ENCODE data around the gene PPIL1.
A peak's percentile ranks its signal among the peaks of the same experiment; 100 is the strongest.

Gene PPIL1

DNA sequence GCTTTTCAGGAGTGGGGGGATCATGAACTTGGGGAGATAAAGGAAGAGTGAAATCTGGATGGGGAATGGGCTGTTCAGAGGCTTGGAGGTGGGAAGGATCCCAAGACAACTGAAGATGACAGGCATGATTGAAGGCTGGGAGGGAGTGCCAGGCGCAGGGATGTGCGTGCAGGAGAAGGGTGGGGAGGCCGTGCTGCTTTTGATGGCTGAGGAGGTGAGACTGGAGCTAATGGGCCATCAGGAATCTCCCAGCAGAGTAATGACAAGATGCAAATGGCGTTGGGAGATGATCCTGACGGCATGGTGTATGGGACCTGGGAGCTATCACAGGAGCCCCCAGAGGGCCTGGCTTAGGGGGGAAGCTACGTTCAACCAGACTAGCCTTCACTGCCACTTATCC lies 36.9 kb downstream of the PPIL1 start:
- FAIRE-seq (no peak), DNase-seq (ENCODE audit: insufficient read length, low spot score) (no peak)

DNA sequence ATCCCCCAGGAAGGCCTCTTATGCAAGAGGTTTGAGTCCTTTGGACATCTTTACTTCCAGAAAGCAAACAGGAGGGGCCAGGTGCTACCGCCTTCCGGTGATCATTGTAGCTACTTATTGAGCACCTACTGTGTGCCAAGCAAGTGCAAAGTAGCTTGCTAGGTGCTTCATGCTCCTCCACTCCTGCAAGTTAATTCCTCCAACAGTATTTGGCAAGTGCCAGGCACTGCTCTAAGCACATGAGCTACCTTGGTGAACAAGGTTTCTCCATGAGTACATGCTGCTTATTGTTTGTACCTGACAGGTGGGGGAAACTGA lies 37.6 kb downstream of the PPIL1 start:
- DNase-seq (ENCODE audit: insufficient read length, low spot score) = no peak
- no peak for FAIRE-seq

DNA sequence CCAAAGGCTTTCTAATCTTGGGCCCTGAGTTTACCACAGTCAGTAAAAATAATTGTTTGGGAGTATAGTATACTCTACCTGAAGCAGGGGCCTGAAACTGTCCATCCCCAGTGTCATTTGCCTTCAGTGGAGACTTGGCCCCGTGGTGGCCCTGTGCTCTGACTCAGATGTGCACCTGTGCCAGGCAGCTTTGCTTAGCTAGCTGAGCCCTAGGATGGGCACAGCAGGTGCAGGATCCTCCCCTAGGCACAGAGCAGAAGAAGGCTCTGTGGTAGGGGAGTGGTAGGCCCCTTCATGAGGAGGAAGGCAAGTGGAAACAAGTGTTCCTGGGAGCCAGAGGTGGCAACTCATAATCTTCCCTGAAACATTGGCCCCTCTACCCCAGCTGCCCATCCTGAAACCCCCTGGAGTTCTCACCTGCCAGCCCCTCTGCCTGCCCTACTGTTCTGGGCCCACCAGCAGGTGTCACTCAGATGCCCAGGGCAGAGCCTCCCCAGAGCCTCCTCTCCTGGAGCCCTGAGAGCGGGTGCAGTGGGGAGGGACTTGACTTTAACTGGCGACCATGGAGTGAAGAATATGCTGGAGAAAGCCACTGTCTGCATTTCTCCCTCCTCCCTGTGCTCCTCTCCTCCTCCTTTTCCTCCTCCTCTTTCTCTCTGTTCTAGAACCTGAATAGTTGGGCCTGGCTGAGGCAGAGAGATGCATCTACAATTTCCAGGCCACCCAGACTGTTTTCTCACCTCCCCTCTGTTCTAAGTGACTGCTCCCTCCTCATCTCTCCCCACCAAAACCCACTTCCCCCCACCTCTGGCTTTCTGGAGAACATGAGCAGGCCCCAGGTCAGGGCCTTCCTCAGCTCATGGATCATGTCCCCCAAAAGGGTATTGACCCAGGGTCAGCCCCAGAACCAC lies 38.2 kb downstream of the PPIL1 start:
- DNase-seq (ENCODE audit: insufficient read length, low spot score) (no peak), FAIRE-seq (no peak)

DNA sequence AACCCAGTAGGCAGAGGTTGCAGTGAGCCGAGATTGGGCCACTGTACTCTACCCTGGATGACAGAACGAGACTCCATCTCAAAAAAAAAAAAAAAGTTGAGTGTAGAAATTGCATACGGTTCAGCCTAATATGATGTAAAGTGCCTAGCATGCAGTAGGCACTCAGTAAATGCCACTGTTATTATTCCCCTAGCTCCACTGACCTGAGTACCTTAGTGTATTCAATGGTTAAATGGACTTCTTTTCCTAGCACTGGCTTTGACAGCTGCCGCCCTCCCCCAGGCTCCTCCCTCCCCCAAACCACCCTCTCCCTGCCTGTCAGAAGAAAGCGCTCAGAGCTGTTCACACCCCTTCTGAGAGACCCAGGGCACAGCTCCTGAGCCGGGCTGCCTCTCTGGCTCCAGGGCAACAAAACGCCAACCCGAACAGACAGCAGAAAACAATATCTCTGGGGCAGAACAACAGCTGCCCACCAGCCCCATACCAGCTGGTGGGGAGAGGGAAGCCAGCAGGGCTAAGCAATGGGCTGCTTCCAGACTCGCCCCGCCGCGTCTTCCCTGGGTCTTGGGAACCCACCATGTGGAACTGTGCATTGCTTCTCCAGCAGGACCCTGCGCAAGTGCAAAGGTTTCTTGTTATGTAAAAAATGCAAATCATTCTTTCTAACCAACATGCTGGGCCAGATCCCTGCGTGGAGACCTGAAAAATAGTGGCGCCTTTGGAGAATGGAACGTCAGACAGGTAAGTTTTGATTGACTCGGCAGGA lies 39.8 kb downstream of the PPIL1 start:
- DNase-seq (ENCODE audit: insufficient read length, low spot score) (no peak), FAIRE-seq (no peak)

DNA sequence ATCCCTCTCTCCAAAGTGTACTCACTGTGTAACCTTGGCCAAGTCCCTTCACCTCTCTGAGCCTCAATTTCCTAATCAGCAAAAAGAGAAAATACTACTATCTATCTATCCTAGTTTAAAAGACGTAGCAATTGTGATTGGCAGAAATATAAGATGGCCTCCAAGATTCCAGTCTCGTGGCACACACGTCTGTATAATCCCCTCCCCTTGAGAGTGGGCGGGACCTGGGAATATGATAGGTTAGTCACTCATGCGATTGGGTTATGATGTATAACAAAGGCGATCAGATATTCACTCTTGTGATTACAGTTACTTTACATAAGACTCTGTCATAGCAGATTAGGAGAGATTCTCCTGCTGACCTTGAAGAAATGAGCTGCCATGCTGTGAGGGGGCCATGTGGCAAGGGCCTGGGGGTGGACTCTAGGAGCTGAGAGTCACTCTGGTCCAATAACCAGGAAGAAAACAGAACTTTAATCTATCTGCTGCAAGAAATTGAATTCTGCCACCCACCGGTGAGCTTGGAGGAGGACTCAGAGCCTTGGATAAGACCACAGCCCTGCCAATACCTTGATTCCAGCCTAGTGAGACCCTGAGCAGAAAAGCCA lies 41.3 kb downstream of the PPIL1 start:
- DNase-seq (ENCODE audit: insufficient read length, low spot score) (no peak), FAIRE-seq (no peak)

DNA sequence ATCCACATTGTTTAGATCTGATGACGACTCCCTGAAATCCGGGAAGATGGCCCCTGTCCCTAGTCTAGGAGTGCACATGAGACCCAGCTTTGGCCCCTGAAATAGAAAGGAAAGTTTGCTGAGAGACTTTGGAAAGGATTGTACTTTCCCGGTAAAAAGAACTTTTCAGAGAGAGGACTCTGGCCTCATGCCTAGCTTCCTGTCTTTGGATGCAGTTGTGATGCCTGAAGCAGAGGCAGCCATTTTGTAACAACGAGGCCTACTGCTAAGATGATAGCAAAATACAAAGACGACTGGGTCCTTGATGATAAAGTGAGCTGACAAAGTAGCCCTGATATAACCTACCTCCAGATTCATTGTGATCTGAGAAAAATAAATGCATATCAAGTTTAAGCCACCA lies 42.3 kb downstream of the PPIL1 start:
- DNase-seq (ENCODE audit: insufficient read length, low spot score) (no peak), FAIRE-seq (no peak)

DNA sequence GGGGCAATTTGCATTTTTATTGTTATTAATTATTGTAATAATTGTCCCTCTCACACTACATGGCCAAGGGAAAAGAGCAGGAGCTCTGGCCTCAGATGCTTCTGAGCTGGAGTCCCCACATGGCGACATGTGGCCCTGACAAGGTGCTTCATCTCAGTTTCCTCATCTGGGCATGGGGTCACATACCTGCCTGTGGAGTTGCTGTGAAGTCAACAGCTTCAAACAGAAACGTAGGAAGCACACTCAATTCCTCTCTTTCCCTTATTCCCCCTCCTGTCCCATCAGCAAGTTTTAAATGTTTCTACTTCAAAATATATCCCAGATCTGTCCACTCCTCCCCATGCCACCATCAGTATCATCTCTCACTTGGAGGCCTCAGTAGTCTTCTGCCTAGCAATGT lies 44.0 kb downstream of the PPIL1 start:
- no peak for DNase-seq (ENCODE audit: insufficient read length, low spot score)
- FAIRE-seq = no peak

DNA sequence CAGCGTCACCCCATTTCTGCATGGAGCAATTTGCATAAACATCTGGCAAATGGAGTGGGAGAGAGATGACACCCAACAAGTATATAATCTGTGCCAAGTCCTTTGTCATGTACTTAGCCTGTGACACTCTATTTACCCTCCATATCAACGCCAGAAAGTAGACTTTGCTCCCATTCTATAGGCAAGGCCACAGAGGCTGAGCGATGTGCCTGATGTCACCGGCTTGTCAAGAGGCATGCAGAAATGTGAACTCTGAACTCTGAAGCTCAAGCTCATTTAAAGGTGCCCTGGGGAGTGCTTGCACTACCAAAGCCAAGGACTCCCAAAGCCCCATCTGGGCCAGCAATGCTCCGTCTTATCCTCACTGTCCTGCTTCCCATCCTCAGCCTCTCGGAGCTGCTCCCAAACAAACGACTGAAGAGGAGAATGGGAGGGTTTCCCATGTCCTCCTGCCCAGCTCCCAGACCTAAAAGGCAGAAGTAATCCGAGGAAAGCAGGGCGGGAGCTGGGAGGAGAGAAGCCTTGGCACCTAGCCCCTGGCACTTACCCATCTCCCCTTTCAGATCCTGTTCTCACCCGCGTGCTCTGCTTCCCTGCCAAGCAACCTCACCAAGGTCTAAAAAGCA lies 44.6 kb downstream of the PPIL1 start:
- FAIRE-seq = no peak

DNA sequence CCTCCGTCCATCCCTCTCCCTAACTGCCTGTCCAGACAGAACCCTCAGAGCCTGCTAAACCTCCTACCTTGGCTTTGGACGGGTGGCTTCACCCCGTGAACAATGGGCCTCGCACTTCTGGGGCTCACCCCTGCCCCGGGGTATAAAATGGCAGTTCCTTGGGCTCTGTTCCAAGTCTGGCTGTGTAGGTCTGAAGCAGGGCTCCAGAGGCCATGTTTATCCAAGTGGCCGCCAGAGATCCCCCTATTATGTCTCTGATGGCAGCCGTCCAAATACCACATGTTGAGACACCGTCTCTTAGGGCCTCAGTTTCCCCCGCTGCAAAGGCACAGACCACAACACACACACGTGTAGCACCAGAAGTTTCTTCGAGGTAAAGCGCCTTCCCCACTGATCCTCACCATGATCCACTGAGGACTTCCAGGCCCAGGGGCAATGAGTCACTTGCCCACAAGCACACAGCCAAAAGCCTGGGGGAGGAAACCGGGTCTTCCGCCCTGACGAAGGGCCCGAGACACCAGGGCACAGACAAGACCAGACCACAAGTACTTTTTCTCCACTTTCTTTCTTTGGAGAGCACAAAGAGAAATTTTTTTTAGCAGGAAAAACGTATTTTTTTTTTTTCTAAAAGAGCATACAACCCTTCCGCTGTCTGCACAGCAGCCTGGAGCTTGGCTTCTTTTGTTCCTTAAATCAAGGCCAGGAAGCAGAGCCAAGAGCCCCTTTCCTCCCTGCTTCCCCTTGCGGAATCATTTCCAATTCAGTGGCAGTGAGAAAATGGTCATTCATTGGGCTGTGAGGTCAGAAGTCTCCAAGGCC lies 47.1 kb downstream of the PPIL1 start:
- peak; percentile 52 for FAIRE-seq
- DNase-seq (ENCODE audit: insufficient read length, low spot score) = peak; percentile 67

More for the DNA sequence above, 44.6 kb downstream of the PPIL1 start:
- DNase-seq (ENCODE audit: insufficient read length, low spot score) = no peak

DNA sequence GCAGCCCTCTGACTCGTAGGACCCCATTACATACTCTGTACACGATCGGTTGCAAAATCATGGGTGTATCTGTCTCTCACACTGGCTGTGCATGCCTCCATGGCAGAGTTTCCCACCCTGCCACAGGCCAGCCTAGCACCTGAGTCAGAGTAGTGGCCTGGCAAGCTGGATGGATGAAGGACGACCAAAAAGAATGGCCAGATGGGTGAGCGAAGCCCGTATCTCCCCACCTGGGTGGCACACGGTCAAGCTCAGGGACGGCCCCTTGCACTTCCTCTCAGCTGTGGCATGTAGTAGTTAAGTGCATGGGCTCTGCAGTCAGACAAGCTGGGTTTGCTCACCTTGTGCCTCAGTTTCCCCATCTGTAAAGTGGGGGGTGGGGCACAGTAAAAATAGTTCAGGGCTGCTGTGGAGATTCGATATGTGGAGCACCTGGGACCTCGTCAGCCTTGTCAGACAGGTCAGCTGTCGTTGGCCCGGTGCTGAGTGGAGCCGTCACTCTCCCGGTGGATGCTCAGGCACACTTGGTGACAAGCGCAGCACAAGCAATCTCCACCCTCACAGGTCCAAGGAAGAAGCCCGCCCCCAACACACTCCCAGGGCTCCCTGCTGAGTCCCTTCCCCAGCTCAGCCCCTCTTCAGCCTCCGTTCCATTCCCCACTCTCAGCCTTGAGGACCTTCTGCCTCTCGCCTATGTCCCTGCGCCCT lies 47.9 kb downstream of the PPIL1 start:
- DNase-seq (ENCODE audit: insufficient read length, low spot score) (no peak), FAIRE-seq (no peak)

DNA sequence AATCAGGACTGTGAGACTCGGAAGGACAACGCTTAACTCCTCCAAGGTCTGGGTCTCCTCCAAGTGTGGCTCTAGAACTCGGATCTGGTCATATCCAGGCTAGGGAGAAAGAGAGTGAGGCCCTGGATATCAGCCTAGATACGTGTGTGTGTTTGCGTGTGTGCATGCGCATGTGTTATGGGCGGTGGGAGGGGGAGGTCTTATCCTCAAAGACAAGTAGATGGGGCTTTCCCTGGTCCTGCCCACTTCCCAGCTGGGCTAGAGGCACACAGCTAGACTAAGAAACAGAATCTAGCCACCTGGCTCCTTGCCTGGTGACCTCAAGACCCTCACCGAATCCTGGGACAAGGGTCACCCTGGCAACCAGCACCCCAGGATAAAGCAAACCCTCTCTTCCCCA lies 48.6 kb downstream of the PPIL1 start:
- no peak for DNase-seq (ENCODE audit: insufficient read length, low spot score)
- FAIRE-seq = no peak

DNA sequence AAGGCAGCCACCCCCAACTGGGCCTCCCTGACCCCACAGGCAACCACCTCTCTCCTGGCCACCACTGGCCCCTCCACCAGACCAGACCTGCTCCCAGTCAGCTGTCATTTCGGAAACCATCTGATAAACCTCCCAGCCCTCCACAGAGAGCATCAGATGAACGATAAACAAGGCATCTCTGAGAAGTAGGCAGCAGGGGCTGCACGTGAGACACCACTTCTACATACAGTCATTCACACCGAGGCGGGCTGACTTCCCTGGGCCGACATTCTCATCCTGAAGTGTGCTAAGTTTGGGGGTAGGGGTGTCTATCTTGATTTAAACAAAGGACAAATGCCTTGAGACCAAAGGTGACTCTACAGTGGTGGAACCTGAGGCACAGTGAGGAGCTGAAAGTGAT lies 49.2 kb downstream of the PPIL1 start:
- FAIRE-seq = no peak
- no peak for DNase-seq (ENCODE audit: insufficient read length, low spot score)

DNA sequence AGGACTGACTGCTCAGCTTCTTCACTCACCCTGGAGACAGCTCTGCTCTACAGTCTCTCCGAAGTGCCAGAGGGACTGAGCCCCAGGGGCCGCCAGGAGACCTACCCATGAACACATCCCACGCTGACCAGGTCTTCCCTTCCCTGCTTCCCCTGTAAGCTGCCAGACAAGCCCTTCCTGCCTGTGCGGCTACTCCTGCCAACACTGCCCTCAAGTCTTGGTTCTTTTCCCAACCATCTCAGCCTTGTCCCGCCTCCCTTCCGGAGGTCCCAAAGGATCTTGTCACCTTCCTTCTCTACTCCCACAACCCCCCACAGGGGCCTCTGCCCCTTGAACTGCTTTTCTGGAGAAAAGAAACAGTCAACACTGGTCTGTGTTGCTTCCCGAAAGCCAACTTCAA lies 50.4 kb downstream of the PPIL1 start:
- DNase-seq (ENCODE audit: insufficient read length, low spot score) = no peak
- no peak for FAIRE-seq

DNA sequence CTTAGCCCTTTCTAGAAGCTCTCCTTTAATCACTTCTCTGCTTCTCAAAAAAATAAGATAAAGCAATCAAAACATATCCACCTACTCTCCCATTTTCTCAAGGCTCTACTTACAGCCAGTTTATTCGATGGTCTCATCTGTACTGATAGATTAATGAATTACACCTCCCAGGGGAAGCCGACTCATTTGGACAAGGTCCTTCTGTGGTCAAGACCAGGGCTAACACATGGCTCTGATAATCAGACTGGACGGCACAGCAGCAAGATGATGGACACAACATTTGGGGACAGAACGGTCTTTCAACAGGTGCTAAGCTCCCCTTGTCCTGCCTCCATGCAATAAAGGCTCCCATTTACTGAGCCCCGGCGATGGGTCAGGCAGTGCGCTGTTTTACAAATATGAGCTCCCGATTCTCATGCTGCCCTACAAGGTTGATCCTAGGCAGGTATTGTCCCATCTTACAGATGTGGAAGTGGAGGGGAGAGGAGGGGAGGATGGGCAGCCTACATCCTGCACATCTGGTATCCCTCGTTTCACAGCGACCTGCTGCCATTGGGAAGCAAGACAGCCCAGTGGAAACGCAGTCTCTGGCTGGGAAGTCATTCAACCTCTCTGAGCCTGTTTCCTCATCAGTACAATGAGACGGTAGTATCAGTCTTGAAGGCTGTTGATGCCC lies 51.0 kb downstream of the PPIL1 start:
- DNase-seq (ENCODE audit: insufficient read length, low spot score) (no peak), FAIRE-seq (no peak)

DNA sequence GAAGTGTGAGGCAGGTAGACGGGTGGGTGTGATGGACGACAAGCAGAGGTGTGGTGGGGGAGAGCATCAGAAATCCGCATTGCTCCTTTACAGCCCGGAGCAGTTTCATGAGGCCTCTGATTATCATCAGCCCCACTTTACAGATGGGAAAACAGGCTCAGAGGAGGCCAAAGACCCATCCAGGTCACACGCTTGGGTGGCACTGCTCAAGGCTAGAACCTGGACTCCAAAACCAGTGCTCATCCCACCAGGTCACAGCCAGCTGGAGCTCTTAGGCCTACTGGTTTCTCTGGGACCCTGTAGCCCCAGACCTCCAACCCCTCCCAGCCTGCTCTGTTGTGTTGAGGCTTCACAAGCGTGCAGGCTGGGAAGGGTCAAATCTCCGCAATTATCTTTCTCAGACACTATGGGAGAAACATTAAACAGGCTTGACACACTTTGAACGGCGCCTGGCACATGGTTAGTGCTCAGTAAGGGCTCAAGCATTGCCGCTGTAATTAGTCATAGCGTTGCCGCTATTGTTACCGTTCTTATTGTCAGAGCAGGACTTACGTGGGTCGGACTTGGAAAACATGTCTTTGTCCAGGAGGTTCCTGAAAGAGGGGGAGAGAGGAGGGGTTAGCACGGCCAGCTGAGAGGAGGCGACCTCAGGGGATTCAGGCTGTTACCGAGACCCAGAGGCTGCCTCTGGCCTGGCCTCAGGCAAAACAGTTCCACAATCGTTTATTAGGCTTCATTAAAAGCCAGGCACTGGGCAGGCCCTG lies 51.9 kb downstream of the PPIL1 start:
- no peak for DNase-seq (ENCODE audit: insufficient read length, low spot score)
- no peak for FAIRE-seq

DNA sequence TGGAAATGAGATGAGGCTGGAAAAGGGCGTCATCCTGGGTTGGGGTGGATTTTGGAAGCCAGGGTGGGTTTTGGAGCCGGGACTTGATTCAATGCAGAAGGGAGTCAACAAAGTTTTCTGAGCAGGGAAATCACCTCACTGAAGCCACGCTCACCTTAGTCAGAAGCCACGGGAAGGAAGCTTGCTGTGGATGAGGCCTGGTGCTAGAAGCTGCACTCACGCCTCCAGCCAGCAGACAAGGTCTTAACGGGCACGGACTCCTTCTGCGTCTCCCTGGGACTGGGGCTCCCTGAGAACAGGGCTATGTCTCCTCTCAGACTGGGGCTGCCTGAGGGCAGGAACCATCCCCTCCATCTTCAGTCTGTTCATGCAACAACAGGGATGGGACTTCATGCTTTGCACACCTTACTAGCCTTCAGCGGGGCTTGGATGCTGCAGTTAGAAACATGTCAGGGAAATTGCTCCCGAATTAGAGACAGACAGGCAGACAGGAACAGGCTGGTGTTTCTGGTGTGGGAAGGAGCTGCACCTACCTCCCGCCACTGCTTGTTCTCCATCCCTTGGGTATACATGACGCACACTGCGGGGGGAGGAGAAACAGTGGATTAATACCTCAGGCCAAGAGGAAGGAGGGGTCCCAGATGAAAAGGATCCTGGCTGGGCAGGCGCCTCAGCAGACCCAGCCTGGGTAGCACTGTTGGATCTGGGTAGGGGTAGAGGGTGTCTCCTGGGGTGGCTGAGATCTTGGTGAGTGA lies 52.8 kb downstream of the PPIL1 start:
- FAIRE-seq = no peak

DNA sequence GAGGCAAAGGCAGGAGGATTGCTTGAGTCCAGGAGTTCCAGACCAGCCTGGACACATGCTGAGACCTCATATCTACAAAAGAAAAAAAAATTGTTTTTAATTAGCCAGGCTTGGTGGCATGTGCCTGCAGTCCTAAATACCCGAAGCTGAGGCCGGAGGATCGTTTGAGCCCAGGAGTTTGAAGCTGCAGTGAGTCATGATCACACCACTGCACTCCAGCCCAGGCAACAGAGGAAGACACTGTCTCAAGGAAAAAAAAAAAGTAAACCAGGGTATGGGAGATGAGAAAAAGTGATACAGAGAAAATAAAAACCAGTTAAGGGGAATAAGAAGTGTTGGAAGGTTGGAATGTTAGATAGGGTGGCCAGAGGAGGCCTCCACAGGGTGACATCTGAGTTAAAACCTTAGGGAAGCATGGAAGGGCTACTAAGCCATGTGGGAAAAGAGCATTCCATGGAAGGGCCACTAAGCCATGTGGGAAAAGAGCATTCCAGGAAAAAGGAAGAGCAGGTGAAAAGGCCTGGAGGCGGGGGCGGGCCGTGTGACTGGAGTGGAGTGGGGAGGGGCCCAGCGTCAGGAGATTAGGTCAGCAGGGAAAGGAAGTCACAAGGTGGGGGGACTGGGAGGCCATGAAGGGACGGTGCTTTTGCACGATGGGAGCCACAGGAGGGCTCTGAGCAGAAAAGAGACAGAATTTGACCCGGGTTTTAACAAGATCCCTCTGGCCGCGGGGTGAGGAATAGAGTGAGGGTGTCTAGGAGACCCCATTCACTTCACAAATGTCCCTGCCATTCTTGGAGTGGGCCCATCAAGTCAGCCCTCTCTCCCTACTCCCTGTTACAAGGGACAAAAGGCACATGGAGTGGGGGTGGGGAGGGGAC lies 53.7 kb downstream of the PPIL1 start:
- peak; percentile 47 for DNase-seq (ENCODE audit: insufficient read length, low spot score)
- FAIRE-seq = no peak

More for the DNA sequence above, 52.8 kb downstream of the PPIL1 start:
- DNase-seq (ENCODE audit: insufficient read length, low spot score) = no peak

Data from HTR-8/SVneo (cell line).